Nucleus accumbens (tissue), 56 donors: ENCODE data around the gene TNS3.

ENCODE experiments used
- DNase-seq, 56 donors: peaks; one replicate each; lab custom pipeline; 2025; lab: John Stamatoyannopoulos, UW

TNS3 gene

DNA sequence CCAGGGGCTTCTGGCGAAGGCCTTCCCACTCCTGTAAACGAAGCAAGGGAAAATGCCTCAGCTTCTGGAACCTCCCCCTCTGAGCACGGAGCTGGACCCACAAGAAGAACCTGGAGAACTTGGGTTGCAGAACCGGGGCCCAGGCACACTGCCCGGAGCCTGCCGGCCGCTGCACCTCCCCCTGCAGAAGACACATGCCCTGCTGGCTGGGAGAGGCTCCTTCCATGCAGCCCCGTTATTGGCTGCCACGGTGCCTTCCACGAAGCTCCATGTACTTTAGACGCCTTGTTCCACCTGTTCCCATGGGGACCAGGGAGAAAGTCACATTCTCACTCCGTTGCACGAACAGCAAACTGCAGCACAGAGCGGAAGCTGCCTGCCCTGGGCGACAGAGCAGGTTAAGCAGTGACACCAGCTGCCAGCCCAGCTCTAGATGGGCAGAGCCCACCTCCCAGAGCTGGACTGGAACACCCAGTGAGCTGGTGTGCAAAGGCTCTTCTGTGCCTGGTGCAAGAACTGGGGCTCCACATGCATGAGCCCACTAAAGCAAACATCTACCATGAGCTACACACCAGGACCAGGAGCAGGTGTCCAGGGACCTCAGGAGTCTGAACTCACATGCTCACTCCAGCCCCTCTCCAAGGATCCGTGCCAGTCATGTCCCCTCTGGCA lies 70.1 kb downstream of the TNS3 start:
- DNase-seq, result peak in 1 of 56 donors; percentile 19

DNA sequence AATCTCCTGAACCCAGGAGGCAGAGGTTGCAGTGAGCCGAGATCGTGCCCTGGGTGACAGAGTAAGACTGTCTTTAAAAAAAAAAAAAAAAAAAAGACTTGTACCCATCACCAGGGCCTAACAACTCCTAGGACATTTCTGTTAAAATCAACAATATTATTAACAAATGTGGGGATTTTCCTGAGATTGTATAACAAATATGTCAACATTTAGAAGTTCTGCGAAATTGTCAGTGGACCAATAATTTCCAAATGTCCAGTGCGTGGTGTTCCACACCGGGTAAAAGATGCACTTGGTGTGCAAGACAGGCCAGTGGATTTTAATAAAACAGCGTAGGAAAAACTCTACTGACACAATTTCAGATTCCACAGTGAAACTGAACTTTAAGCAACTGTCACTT lies 71.1 kb downstream of the TNS3 start:
- DNase-seq, result no peak

DNA sequence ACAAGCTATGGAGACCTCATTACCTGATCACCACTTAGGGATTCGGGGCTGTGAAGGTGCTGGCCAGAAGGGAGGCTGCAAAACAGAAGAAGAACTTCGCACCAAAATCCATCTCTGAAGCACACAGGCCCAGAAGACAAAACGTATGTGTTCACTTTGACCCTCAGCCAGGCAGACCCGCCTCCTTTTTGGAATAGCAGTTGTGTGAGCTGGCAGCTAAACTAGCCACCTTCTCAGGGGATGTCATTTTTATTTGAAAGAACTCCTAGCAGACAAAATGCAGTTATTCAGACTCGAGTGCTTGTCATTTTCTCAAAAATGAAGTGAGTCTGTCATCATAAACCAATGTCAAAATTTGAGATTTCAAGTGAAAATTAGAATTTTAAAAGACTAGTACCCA lies 71.7 kb downstream of the TNS3 start:
- DNase-seq, result no peak

DNA sequence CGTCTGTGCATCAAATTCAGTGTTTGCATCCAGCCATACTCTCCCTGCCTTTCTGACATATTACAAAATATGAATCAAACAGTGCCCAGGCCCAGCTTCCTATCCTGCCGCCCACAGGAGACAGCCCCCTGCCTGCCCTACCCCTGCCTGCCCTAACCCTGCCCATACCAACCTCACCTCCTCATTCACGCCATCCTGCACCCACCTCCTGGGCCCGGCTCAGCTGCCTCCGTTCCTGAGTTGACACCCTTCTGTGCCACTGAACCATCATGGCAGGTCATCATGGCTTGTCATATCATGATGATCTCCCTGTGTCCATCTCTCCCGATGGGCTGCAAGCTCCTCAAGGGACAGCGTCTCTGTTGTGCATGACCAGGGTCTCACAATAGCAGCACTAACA lies 72.3 kb downstream of the TNS3 start:
- no peak for DNase-seq

DNA sequence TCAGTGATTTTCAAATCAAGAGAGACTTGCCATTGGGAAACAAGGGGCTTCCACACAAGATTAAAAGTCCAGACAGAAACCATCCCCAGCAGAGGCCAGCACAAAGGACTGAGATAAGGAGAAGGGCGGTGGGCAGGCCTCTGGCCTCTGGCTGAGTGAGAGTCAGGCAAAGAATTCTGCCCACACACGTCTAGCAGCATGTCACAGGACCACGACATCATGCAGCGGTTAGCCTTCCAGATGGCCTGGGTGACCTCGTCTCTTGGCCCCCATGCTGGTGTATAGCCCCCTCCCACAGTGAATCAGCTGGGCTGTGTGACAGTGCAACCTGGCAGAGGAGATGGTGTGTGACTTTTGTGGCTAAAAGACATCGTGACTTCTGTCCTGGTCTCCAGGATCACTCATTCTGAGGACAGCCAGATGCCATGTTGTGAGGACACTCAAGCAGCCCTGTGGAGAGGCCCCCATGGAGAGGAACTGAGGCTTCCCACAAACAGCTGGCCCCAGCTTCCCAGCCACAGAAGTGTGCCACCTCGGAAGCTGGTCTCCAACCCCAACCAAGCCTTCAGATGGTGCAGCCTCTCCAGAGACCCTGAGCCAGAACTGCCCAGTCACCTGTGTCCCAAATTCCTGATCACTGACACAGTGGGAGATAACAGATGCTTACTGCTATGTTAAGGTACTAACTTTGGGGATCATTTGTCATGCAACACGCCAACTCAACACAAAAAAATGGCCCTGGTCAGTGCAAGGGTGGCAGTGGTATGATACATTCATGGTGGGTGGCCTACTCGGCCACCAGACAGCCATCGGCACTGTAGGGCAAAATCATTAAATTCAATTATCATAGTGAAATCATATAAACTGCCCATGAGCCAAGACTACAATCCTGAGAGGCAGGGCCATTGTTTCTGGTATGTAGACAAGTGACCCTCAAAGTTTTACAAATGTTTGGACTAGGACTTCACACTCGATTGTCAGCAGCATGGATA lies 73.2 kb downstream of the TNS3 start:
- DNase-seq, result no peak

DNA sequence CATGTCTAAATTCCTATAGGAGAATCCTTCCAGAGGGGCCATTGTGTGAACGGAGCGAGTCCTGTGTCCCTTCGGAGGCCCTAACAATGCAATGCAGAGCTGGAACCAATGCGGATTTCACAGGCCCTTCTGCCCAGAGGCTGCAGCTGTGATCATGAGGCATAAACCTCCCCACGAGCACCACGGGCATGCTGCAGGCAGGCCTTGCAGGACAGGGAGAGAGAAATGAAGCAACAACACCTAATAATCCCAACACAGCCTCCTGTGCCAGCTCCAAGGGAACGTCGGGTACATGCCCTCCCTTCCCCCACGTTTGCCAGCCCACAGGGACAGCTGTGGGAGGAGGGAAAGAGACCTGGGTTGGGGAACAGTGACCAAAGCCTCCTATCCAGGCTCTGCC lies 74.4 kb downstream of the TNS3 start:
- no peak for DNase-seq

DNA sequence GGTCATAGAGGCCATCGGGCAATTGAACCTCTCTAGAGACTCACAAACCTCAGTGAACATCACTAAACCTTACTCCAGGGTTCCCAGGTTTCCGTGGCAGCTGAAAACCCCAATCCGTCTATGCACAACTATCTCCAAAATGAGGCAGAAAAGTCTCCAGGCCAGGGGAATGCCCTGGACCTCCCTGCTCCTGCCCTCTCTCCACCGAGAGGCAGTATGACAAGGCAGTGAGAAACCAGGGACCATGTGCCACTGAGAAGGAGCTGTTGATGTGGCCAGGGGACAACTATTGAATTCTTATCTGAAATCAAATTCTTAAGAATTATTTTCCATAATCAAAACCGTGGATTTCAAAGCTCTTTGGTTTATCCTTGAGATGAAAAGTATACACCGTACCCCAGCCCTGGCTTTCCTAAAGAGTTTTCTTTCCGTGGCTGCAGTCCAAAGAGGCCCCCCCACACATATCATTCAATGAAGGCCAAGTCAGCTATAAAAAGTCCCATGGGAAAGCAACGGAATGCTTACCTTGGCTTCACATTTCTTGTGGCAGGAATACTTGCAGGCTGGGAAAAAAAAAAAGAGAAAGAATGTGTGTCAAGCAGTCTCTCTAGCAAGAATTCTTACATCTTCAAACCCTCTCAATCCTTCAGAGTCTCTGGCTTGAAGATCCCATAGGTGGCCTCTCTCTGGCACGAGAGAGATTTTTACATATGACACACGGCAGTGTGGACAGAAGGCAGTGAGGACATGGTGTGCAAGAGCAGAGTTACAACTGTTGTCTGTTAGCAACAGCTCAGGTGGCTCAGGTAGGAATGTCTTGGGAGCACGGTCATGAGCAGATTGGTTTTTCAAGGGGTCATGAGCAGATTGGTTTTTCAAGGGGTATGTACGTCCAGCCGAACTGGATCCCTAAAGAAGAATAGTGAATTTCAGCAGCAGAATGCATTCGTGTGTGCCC lies 75.2 kb downstream of the TNS3 start:
- no peak for DNase-seq

DNA sequence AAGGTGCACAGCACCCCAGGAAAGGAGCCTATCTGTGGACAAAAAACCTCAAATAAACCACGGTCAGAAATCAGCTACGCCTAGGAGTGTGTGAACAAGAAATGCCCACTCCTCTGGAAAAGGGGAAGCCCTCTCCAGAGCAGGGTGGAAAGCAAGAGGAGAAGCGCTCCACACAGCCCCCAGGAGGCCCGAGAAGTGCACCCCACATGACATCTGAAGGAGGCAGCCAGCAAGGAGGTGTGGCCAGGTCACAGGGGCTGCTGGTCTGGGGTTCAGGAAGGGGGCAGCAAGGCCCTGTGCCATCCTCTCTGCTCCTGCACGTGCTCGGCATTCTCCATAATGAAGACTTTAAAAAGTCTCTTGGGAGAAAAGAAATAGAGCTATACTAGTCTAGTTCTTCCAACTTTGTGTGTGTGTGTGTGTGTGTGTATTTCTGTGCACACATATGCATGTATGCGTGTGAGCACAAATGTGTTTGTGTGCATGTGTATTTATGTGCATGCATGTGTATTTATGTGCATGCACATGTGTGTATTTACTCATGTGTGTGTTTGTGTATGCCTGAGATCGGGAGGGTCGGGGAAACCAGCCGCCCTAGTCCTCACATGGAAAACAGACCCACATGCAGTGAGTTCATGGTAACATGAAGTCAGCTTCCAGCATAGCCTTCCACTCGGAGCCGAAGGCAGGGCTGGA lies 76.5 kb downstream of the TNS3 start:
- no peak for DNase-seq

DNA sequence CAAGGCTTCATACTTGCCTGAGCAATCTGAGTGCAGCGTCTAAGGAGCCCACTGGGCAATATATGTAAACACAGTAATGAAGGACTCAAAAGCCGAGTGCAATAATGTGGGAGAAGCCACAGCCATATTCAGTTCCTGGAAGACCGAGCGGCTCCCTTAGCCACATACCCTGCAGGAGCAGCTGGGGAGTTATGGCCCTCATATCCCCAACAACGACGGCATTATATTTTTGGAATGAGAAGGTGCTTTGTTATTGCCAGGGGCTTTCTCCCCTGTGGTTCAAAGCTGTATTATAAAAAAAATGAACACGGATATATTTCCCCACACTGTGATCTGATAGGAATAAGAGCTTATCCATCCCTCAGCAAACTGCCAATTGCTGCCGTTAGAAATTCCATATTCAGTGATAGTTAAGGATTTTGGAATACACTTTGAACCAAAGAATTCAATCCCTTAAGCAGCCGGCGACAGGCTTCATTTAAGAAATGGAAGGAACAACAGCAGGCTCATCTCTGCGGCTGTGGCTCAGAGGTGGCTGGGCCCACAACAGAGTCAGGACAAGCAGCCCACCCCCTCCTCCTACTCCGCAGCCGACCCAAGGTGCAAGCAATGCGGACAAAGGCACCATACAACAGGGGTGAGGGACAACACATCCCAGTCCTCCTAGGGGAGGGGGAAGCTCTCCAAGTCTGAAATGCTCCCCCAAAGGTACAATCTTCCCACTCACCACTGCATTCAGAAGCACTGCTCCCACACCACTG lies 77.2 kb downstream of the TNS3 start:
- no peak for DNase-seq

DNA sequence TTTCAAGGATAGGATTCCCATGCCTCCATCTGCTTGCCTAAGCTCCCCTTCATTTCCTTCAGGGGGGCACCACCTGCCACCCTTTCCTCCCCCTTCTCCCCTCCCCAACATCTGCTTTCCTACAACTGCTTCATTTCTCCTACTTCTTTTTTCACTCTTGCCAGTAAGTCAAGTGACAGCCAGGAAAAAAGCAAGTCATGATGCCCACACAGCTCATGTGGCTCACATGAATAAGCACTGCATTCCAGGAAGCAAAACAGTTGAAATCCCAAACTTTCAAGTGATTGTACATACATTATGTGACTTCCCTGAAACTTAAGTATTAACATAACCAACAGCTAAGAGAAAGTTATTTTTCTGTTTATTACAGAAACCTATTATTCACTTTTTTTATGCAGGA lies 78.6 kb downstream of the TNS3 start:
- DNase-seq, result peak in 6 of 56 donors; percentile 16 to 27 (median 22)

DNA sequence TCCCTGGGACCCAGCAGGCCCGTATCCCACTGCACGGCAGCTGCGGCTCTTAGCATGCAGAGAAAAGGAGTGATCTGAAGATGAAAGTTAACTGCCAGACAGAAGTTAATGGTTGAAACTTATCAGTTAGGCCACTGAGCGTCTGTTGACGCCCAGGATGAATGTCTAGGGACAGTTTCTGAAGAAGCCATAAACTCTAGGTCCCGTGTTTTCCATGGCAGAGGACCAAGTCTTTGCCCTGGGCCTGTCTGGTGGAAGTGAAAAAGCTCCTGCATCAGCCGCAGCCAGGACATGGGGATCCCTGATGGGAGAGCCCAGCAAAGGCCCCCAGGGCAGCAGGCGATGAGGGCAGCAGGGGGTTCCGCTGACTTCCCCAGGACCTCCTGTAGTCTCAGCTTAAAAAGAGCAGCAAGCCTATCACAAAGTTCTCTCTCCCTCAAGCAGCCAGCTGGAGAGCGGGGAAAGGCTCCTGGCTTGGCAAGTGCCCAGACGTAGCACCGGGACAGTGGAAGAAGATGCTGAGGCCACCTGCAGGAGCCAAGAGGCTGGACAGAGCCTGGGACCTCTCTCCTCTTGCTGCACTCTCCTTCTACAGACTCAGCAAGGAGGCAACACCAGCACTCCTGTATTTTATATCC lies 79.6 kb downstream of the TNS3 start:
- peak in 1 of 56 donors; percentile 9 for DNase-seq

DNA sequence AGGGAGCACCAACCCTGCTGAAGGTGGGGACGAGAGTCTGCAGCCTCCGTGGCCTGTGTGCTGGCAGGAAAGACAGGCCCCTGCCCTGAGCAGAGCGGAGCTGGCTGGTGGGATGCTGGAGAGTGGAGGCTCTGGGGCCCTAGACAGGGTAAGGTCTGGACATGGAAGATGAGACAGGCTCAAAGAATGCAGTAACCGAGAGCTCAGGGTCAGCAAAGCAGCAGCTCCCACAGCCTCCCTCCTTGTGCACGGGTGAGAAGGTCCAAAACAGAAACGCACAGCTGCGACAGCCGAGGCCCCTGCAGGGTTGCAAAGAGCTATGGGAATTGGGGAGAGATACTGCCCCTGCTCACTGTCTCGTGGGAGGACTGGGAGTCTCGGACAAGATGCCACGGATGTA lies 80.5 kb downstream of the TNS3 start:
- no peak for DNase-seq

DNA sequence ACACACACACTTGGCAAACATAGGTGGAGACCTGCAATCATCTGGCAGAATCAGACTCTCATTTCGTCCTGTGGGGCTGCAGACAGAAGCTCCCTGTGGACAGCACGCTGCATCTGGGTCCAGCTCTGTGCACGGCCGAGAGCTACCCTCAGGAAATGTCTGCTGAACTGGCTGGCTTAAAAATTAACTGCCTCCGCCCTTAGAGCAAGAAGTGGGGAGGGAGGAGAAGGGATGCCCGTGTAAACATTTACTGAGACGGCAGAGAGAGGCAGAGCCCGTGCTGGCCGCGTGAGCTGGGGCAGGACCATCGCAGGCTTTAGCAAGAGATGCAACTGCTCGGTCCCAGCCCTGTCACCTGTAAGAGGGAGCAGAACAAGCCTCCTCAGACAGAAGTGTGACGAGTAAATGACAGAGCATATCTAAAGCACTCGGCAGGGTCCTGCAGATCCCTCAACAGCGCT lies 81.8 kb downstream of the TNS3 start:
- no peak for DNase-seq

DNA sequence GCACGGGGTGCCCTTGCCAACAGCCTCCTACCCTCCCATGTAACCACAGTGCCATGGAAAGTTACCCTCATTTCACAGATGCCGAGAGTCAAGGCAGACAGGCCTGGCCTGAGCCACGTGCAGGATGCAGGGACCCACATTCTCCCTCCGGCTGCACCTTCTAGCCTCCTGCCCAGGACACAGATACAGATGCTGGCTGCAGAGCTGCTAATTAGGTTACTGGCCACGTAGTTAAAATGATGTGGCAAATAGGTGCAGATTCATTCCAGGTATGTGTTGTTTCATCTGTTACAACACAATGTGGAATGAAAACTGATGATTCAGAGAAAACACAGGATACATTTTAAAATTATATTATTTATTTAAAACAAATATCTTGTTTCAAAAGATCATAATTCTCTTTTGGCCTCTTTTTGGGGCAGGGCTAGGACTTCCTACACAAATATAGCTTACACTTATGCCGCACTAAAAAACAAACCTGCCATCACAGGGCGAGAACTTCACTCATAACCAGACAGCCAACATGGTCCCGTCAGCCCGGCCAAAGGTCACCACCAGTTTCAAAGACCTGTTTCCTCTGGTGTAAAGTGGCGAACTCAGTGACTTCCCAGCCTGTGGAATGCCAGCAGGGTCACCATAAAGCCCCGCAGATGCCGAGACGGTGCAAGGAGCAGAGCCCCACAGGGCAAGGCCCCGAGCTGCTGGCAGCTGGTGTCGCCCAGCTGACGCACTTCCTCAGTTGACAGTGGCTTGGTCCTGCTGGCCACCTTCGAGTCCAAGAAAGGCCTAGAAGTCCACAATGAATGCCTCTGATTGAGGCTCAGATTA lies 83.5 kb downstream of the TNS3 start:
- no peak for DNase-seq

DNA sequence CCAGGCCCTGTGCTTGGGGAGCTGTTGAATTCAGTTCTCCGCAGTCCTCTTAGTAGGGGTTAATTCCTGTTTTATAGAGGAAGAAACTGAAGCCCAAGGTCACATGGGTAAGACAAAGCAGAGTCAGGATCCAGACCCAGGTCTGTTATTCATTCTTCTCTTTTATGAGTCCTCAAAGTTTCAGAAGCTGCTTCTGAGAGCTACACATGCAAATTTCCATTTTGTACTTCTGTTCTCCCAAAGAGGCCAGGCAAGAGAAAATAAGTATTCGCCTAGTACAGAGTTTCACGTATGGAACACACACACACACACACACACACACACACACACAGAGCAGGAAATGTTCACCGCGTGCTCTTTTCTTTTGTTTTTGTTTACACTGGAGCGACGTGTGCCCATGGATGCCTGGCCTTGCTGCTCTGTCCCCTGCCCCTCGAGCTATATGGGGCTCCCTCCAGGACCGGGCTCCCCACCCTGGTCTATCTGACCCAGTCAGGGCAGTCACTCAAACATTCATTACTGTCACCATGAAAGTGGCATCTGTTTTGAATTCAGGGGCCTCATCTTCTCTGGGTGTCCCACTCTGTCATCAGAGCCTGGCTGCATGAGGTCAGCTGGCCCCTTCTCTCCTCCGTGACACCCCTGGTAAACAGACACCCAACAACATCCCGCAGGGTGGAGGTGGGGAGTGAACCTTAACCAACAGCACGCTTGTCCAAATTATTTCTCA lies 84.4 kb downstream of the TNS3 start:
- DNase-seq, result no peak

DNA sequence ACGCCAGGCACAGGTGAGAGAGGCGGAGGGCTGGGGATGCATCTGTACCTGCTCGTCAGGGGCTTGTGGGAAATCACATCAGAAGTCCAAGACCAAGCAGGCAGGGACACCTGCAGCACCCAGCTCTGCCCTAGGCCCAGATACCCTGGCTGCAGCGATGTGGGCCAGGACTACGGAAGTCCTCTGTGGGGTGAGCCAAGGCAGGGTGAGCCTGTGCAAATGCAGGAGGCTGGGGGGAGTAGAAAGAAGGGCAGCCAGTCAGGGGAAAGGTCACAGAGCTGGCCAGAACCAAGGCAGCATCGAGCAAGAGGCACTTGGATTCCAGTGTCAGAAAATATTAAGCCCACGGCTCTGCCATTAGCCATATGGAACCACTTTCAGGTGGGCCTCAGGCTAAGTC lies 85.2 kb downstream of the TNS3 start:
- DNase-seq, result no peak

DNA sequence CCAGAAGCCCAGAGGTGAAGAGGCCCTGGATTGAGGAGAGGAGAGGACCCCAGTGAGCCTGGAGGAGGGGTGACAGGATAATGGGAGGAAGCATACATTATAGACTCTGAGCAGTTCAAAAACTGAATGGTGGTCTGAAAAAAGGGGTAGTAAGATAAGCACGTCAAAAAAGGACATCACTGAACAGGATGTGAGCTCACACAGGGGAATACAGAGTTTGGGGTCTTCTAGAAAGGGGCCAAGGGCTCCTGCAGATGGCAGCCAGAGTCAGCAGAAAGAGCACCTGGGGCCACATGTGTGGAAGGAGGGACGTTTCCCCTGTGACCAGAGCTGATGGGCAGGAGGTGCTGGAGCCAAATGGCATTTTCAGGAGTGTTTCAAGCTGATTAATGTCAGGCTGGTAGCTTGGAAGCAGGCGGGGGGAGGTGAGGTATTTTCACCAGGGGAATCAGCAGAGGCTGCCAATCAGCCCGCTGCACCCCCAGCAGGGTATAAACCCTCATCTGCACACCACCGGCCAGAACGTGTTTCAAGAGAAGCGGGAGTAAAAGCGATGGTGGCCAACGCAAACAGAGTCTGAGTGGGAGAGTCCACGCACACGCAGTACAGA lies 85.8 kb downstream of the TNS3 start:
- no peak for DNase-seq
